Activated CD8-positive, alpha-beta memory T cell treated with anti-CD3 and anti-CD28 coated beads, Interleukin-2, amount 50 U/mL, for 24 hours (primary cell): ENCODE measurements around the gene RAI14.

Source experiments
- DNase-seq: peaks from one replicate; pipeline ENCODE4 v3.0.0-alpha.2; 2020; ENCODE audit errors: extremely low read depth

The RAI14 gene

GRCh38 chr5:34675857-34676256 lies 19.7 kb downstream of the RAI14 start:
- DNase-seq = no peak

- DNase-seq = no peak
Measured at GRCh38 chr5:34676416-34676815, 20.3 kb downstream of the RAI14 start.

GRCh38 chr5:34677428-34677827 lies 21.3 kb downstream of the RAI14 start:
- no peak for DNase-seq

GRCh38 chr5:34680896-34681295 lies 24.8 kb downstream of the RAI14 start:
- DNase-seq = no peak

- DNase-seq = no peak
Measured at GRCh38 chr5:34682926-34683623, 26.9 kb downstream of the RAI14 start.

- no peak for DNase-seq
Measured at GRCh38 chr5:34684281-34684979, 28.3 kb downstream of the RAI14 start.

GRCh38 chr5:34684980-34685352 lies 28.8 kb downstream of the RAI14 start:
- no peak for DNase-seq

- no peak for DNase-seq
Measured at GRCh38 chr5:34685485-34686165, 29.5 kb downstream of the RAI14 start.

- no peak for DNase-seq
Measured at GRCh38 chr5:34686762-34687268, 30.7 kb downstream of the RAI14 start.

- DNase-seq = no peak
Measured at GRCh38 chr5:34687269-34688011, 31.3 kb downstream of the RAI14 start.

- no peak for DNase-seq
Measured at GRCh38 chr5:34688015-34688810, 32.1 kb downstream of the RAI14 start.

GRCh38 chr5:34690301-34690700 lies 34.2 kb downstream of the RAI14 start:
- no peak for DNase-seq

- no peak for DNase-seq
Measured at GRCh38 chr5:34690898-34691297, 34.8 kb downstream of the RAI14 start.

GRCh38 chr5:34691326-34691725 lies 35.2 kb downstream of the RAI14 start:
- no peak for DNase-seq

- no peak for DNase-seq
Measured at GRCh38 chr5:34692786-34693185, 36.7 kb downstream of the RAI14 start.

- no peak for DNase-seq
Measured at GRCh38 chr5:34694012-34694411, 37.9 kb downstream of the RAI14 start.

GRCh38 chr5:34694685-34695084 lies 38.6 kb downstream of the RAI14 start:
- DNase-seq = no peak

GRCh38 chr5:34695275-34696027 lies 39.3 kb downstream of the RAI14 start:
- no peak for DNase-seq

GRCh38 chr5:34697308-34698108 lies 41.4 kb downstream of the RAI14 start:
- DNase-seq = no peak

- no peak for DNase-seq
Measured at GRCh38 chr5:34698109-34698419, 41.9 kb downstream of the RAI14 start.
